ENCODE results near the gene ATG4C.

DNA sequence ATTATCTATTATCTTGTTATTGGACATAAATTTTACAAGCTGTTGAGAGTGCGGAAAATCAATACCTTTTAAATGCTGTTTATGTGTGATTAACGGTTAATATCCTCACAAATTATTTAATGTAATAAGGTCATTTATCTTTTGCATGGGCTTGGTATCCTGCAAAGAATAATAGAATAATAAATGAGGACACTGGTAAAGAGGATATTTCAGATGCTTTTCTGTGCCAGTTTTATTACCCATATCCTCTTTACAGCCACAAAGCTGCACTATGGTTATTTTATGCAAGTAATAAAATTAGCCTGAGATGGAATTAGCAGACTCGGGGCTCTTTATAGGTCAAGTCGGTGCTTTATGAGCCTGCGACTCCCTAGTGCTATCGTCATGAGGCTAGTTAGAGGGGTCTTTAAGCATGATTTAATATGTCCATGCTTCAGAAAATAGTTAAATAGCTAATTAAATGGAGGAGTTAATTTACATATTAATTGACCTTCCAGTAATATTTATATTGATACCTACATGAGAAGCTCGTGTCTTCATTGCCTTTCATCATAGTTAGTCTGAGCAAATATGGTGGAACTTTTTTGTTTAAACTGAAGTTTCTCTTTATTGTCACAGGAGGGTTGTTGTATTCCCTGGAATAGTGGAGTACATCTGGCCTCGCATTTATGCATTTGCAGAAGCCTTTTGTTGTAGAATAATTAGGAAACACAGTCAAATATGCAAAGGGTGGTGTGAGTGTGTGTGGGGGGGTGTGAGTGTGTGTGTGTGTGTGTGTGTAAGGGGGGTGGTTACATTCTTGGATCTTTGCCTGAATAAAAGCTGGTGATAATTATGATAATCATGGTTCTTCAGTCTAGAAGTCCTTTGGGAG lies 120.3 kb downstream of the ATG4C start:
- no peak for TF ChIP-seq POLR2AphosphoS5 (IDR thresholded peaks at IDR 0.05; ENCODE audit: low read depth, low read length)
- TF ChIP-seq POLR2A (IDR thresholded peaks at IDR 0.05; ENCODE audit: low read depth, low read length) = no peak
- no peak for TF ChIP-seq TAF1 (IDR thresholded peaks at IDR 0.05; ENCODE audit: borderline replicate concordance, low read depth, low read length)
